GM23338 (cell line): ENCODE measurements around the gene EIF3A. TPM values are rescaled to one million over a fixed set of nuclear protein-coding genes. Genes with fewer than 3 reads are reported as not detected.
"Not testable (repeated sequence)": the region's sequence is repeated elsewhere in the genome, so short reads cannot be mapped to it uniquely, and the experiment has no call there.

ENCODE experiments used
- ATAC-seq: fragments of 200-7000 bp; cut with Tn5 transposase; 3 replicates; pipeline ENCODE4 v1.9.1; 2020
- DNase-seq: peaks from one replicate; pipeline ENCODE4 v3.0.0-alpha.2; 2015; ENCODE audit warnings: low spot score
- H2AFZ ChIP-seq: fragments of 200-600 bp; sonication (generic); 2 replicates; pipeline ENCODE4 v1.8.0; 2016; ENCODE audit warnings: antibody characterized with exemption, mild to moderate bottlenecking, moderate library complexity
- H3F3A ChIP-seq: fragments of 200-600 bp; sonication (generic); replicated peaks from 2 replicates; pipeline ENCODE4 v1.8.0; 2017; ENCODE audit warnings: antibody characterized with exemption, mixed run types, low read depth
- H3K27ac ChIP-seq: fragments of 200-600 bp; sonication (generic); 2 replicates; pipeline ENCODE4 v1.6.1; 2016; ENCODE audit warnings: low read depth
- H3K27me3 ChIP-seq: fragments of 200-600 bp; sonication (generic); 2 replicates; pipeline ENCODE4 v1.8.0; 2016; ENCODE audit warnings: mild to moderate bottlenecking, mixed run types, moderate library complexity; ENCODE audit not compliant: insufficient read depth
- H3K36me3 ChIP-seq: fragments of 200-600 bp; sonication (generic); 2 replicates; pipeline ENCODE4 v1.8.0; 2016; ENCODE audit warnings: mild to moderate bottlenecking; ENCODE audit not compliant: insufficient read depth
- H3K4me1 ChIP-seq: fragments of 200-600 bp; sonication (generic); 2 replicates; pipeline ENCODE4 v1.8.0; 2016; ENCODE audit warnings: mild to moderate bottlenecking, moderate library complexity; ENCODE audit not compliant: insufficient read depth
- H3K4me2 ChIP-seq: fragments of 200-600 bp; sonication (generic); 2 replicates; pipeline ENCODE4 v1.7.1; 2017; ENCODE audit warnings: mixed run types
- H3K4me3 ChIP-seq: fragments of 200-600 bp; sonication (generic); 2 replicates; pipeline ENCODE4 v1.6.1; 2016; ENCODE audit warnings: mixed run types
- H3K79me2 ChIP-seq: fragments of 200-600 bp; sonication (generic); replicated peaks from 2 replicates; pipeline ENCODE4 v1.8.0; 2017; ENCODE audit warnings: mild to moderate bottlenecking; ENCODE audit not compliant: insufficient read depth
- H3K9me2 ChIP-seq: fragments of 200-600 bp; sonication (generic); 2 replicates; pipeline ENCODE4 v1.8.0; 2017; ENCODE audit not compliant: insufficient read depth
- H4K20me1 ChIP-seq: fragments of 200-600 bp; sonication (generic); replicated peaks from 2 replicates; pipeline ENCODE4 v1.8.0; 2017; ENCODE audit warnings: mild to moderate bottlenecking; ENCODE audit not compliant: insufficient read depth
- H3K27ac Mint-ChIP-seq: 2 replicates; pipeline ENCODE4 v1.8.0; 2020; ENCODE audit warnings: inconsistent platforms, mild to moderate bottlenecking, moderate library complexity, mixed read lengths
- H3K27me3 Mint-ChIP-seq: 3 replicates; pipeline ENCODE4 v1.8.0; 2022; ENCODE audit warnings: low read depth, mild to moderate bottlenecking, moderate library complexity, mixed read lengths, inconsistent platforms; ENCODE audit not compliant: insufficient read depth, poor library complexity
- H3K36me3 Mint-ChIP-seq: 3 replicates; pipeline ENCODE4 v1.8.0; 2021; ENCODE audit warnings: low read depth, mild to moderate bottlenecking, inconsistent platforms, moderate library complexity, mixed read lengths
- H3K4me1 Mint-ChIP-seq: 3 replicates; pipeline ENCODE4 v1.8.0; 2020; ENCODE audit warnings: mild to moderate bottlenecking, inconsistent platforms, mixed read lengths
- H3K4me3 Mint-ChIP-seq: 3 replicates; pipeline ENCODE4 v1.8.0; 2021; ENCODE audit warnings: moderate library complexity, mild to moderate bottlenecking, inconsistent platforms, mixed read lengths
- H3K9me3 Mint-ChIP-seq: 3 replicates; pipeline ENCODE4 v1.8.0; 2020; ENCODE audit warnings: moderate library complexity, mild to moderate bottlenecking, inconsistent platforms, mixed read lengths
- CTCF ChIP-seq, 2 experiments: fragments of 200-600 bp in 1 of 2; sonication (generic) in 1 of 2; conservative IDR thresholded peaks; 2 replicates each; pipeline versions ENCODE4 v1.5.1 to v1.6.1; 2016 to 2017; ENCODE audit warnings: antibody characterized with exemption in 2 of 2, low read depth in 2 of 2, mild to moderate bottlenecking in 2 of 2, moderate library complexity in 1 of 2
- ETS1 ChIP-seq: IDR thresholded peaks from 2 replicates; pipeline ENCODE4 v1.6.1; 2016; ENCODE audit warnings: antibody characterized with exemption
- EZH2 ChIP-seq: fragments of 200-600 bp; sonication (generic); IDR thresholded peaks from one replicate; pipeline ENCODE4 v1.8.0; 2017; ENCODE audit warnings: antibody characterized with exemption, mild to moderate bottlenecking, low read depth; ENCODE audit not compliant: unreplicated experiment
- EZH2phosphoT487 ChIP-seq: fragments of 200-600 bp; sonication (generic); IDR thresholded peaks from one replicate; pipeline ENCODE4 v1.8.1; 2018; ENCODE audit warnings: antibody characterized with exemption; ENCODE audit not compliant: unreplicated experiment
- STAT1 ChIP-seq: IDR thresholded peaks from one replicate; pipeline ENCODE4 v1.6.1; 2016; ENCODE audit warnings: antibody characterized with exemption; ENCODE audit not compliant: unreplicated experiment
- ZNF114 ChIP-seq: fragments of 250-450 bp; sonication (Bioruptor Pico); IDR thresholded peaks from 2 replicates; pipeline ENCODE4 v1.5.0; 2020; ENCODE audit warnings: mild to moderate bottlenecking, moderate library complexity
- ZNF331 ChIP-seq: fragments of 250-450 bp; sonication (Bioruptor Pico); IDR thresholded peaks from 2 replicates; pipeline ENCODE4 v1.5.0; 2020; ENCODE audit warnings: low read depth, mild to moderate bottlenecking, moderate library complexity
- ZNF462 ChIP-seq: fragments of 250-450 bp; sonication (Bioruptor Pico); IDR thresholded peaks from 2 replicates; pipeline ENCODE4 v1.5.0; 2020; ENCODE audit warnings: mild to moderate bottlenecking, moderate library complexity
- polyA plus RNA-seq: library from polyadenylated mRNA; unstranded; fragments of >200 nt; fragmentation: Nextera tagmentation; extraction: Ambion mirVana; gene quantifications from 2 replicates; pipeline ENCODE4 v1.2.1, GENCODE V29; 2016
- total RNA-seq: library from RNA; depleted of rRNA; stranded (reverse); fragments of >200 nt; shearing (Covaris generic); gene quantifications from 2 replicates; pipeline ENCODE4 v1.2.3, GENCODE V29; 2014

Gene EIF3A
- total and polyA plus RNA-seq, 2 experiments from 2014 or later: 152 to 170 TPM

DNA sequence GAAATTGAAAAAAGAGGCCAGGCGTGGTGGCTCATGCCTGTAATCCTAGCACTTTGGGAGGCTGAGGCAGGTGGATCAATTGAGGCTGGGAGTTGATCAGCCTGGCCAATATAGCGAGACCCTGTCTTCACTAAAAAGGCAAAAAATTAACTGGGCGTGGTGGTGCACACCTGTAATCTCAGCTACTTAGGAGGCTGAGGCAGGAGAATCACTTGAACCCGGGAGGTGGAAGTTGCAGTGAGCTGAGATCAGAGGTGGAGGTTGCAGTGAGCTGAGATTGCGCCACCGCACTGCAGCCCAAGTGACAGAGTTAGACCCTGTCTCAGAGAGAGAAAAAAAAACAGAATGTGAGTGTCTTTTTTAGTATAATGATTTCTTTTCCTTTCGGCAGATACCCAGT is 25.3 kb upstream of the EIF3A start:
- Mint-ChIP-seq H3K4me3 (peak overlapping the region; percentile 21; the same call in 1 of the 3 replicates), H3K36me3 (peaks cover 19% of the 10 kb centered on the region)
- H3K4me1 ChIP-seq, ATAC-seq, H3K27ac ChIP-seq, H3K4me1 Mint-ChIP-seq, H3K27me3 ChIP-seq, H3K4me2 ChIP-seq, H3K27me3 Mint-ChIP-seq, H3F3A ChIP-seq, H2AFZ ChIP-seq, H3K27ac Mint-ChIP-seq, DNase-seq, H3K9me3 Mint-ChIP-seq, H3K9me2 ChIP-seq, H3K4me3 ChIP-seq: not testable (repeated sequence)
- Histone ChIP-seq H3K36me3 (peaks cover 26% of the 10 kb centered on the region), H3K79me2 (peaks cover 18% of the 10 kb centered on the region), H4K20me1 (peaks cover 15% of the 10 kb centered on the region)

GRCh38 chr10:119105155-119105554 is 24.5 kb upstream of the EIF3A start:
- H3K4me1 ChIP-seq: no peaks in the 10 kb centered on the region
- peak overlapping the region; percentile 80 for H3K4me3 Mint-ChIP-seq
- peaks cover 15% of the 10 kb centered on the region for H4K20me1 ChIP-seq
- H3K79me2 ChIP-seq: peaks cover 18% of the 10 kb centered on the region
- H3K4me1 Mint-ChIP-seq: peaks cover 4% of the 10 kb centered on the region
- no peaks in the 10 kb centered on the region for H3F3A ChIP-seq
- TF ChIP-seq EZH2 (no peak), CTCF (conservative IDR thresholded peaks at IDR 0.05; ENCODE audit: low read depth in 2 of 2) (no peak), ETS1 (no peak), ZNF331 (CRISPR knock-in tag) (no peak), EZH2phosphoT487 (no peak), STAT1 (no peak), ZNF462 (no peak), ZNF114 (no peak)
- peaks cover 18% of the 10 kb centered on the region for H3K36me3 Mint-ChIP-seq
- no peak overlapping the region for H2AFZ ChIP-seq
- H3K9me3 Mint-ChIP-seq: no peaks in the 10 kb centered on the region
- peaks cover 20% of the 10 kb centered on the region for H3K36me3 ChIP-seq
- H3K4me3 ChIP-seq: peak overlapping the region; percentile 75
- no peaks in the 10 kb centered on the region for H3K27me3 ChIP-seq
- no peaks in the 10 kb centered on the region for H3K9me2 ChIP-seq
- no peak overlapping the region for H3K27ac ChIP-seq
- no peak for ATAC-seq
- peaks cover 4% of the 10 kb centered on the region for H3K27me3 Mint-ChIP-seq
- no peak overlapping the region for H3K27ac Mint-ChIP-seq
- H3K4me2 ChIP-seq: peak overlapping the region; percentile 92
- DNase-seq: no peak
